HG02981 (cell line): ENCODE measurements around the gene NALCN.

ENCODE experiments used
- ATAC-seq: cut with Tn5 transposase; IDR thresholded peaks from one replicate; pipeline ENCODE4 v1.9.1; 2021; ENCODE audit warnings: mild to moderate bottlenecking, moderate library complexity; ENCODE audit not compliant: unreplicated experiment

NALCN gene

DNA sequence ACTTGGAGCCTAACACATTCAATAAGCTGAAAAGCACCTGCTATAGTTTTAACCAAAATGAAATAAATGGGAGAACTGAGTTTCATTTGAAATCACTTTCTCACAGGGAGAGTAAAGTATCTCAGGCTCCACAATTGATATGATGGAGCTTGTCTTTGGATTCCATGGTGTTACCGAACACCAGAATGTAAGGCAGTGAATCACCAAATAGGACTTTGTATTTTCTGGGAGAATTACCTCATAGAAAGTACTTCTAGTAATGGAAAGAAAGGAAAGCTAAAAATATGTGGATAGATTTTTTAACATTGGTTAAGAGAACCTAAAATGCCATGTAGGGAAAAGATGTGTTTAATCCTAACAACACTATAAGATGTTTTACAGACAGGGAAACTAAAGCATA lies 123.6 kb downstream of the NALCN start:
- no peak for ATAC-seq

DNA sequence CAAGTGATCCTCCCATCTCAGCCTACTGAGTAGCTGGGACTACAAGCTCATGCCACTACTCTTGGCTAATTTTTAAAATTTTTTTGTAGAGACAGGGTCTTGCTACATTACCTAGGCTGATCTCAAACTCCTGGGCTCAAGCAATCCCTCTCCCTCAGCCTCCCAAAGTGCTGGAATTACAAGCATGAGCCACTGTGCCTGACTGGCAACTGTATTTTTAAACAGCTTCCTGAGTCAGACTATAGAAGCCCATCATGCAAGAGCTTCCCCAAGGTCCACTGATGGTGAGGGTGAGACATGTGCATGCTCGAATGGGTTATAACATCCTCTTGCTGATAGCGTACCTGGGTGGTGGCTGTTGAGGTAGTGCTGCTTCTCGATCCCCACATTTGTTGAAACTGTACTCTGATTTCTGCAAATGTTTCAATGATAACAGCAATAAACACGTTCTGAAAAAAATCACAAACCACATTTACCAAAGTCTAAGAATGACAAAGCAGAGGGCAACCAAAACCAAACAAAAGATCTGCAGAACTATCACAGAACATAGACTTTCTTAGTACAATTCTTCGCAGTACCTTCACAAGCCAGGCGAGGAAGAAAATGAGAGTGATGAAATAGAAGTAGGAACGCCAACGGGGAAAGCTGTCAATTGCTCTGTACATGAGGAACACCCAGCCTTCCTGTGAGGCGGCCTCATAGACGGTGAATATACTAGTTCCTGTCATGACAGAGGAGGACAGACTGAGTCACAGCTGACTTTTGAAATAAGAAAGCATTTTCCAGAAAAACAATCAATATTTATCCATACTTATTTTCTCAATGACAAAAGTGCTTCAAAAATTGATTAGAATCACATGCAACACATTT lies 124.4 kb downstream of the NALCN start:
- no peak for ATAC-seq

DNA sequence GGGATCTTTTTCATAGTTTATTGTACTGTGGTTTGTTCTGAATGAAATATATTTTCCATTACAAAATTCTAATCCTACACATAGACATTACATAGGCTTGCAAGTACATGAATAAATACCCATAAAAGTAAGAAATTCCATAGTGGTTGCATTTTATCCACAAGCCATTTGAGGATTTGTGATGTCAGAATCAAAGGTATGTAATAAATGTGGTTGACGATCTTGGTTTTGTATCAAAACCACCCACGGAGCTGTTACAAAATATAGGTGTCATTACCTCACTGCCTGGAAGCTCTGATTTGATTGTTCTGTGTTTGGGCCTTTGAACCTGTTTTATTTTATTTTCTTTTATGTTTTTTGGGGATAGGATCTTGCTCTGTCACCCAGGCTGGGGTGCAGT lies 125.1 kb downstream of the NALCN start:
- ATAC-seq = no peak

DNA sequence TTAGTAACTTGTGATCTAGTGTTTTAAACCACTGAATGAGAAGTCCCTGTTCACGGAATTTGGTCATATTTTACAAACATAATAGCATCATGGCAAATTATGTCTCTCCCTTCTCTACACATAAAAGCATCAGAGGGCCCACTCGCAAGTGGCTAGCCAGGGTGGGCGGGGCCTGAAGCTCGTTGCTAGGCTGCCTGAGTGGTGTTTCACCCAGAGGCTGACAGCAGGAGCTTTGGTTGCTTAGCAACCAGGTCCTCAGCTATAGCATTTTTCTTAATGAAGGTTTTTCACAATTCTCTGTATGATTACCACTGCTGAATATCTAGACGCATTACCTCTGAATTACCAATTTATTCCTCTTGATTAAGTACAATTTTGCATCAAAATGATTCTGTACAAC lies 126.5 kb downstream of the NALCN start:
- no peak for ATAC-seq

DNA sequence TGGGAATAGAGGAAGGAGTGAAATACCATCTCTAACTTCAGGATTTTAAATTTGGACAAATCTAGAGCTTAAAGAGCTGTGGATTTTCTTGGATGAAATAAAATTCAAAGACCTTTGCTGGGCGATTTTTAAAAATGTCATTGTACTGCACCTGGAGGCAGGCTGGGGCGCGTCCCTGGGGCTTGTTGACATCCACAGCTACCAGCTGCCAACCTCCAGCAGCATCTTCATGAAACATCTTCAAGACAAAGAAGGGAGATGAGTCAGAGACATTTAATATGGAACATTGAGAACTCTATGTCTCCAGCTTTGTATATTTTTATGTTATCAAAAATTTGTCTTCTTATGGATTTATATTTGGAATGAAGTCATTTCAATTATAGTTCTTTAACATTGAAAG lies 132.5 kb downstream of the NALCN start:
- no peak for ATAC-seq

DNA sequence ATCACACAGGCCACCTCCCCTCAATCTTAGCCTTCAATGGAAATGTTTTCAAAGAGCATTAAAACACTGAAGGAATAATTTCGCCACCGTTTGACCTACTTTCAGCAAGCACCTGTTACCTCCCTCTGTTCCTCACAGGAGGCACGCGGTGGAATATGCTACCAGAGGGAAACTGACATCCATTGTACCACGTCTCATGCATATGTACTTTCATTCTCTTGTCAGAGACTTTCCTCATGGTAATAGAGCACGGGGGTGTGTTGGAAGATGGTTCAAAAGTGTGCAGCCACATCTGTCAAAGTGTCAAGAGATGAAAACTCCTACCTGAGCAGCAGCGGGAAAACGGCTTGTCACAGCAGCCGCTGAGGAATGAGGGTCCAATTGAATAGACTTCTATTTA lies 143.4 kb downstream of the NALCN start:
- no peak for ATAC-seq

DNA sequence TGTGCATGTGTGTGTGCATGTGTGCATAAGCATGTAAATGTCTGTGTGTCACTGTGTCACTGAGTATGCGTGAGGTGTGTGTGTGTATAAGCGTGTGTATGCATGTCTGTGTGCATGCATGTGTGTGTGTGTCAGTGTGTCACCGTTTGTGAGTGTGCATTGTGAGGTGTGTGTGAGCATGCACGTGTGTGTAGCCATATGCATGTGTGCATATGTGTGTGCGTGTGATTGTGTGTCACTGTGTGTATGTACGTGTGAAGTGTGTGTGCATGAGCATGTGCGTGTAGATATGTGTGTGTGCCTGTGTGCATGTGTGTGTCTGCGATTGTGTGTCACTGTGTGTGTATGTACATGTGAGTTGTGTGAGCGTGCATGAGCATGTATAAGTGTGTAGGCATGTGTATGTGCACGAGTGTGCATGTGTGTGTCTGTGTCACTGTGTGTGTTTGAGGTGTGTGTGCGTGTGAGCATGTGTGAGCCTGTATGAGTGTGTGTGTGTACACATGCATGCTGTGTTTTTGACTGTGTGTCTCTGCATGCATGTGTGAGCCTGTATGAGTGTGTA lies 144.5 kb downstream of the NALCN start:
- ATAC-seq = no peak

DNA sequence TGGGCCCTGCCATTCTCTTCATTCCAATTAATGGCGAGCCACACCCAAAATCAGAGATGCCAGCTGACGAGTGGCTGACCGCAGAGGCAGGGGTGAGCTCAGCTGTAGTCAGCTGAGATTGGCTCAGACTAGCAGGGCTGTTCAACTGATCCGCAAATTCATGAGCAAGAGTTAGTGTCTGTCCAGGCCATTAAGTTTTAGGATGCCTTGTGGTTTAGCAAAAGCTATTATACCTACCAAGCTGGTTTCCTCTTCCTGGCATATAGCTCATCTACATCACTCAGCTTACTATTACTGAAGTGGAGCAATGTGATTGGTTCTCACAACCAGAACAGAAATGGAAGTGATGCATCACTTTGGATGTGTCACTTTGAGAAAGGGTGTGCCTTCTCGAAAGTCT lies 148.7 kb downstream of the NALCN start:
- no peak for ATAC-seq

DNA sequence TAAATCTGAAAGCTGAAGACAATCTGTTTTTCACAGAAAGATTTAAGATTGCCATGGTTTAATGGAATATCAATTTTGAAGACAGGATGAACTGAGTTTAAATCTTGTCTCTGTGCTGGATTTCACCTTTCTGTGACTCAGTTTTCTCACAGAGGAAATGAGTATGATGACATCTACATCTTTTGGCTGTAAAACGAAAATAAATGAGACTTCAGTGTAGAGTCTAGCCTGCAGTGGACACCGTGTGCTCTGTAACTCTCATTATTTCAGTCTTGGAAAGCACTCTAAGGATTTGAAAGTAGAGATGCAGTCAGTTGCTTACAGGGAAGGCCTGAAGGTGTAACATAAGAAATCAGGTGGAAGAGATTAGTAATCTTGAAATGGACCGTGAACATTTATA lies 150.4 kb downstream of the NALCN start:
- no peak for ATAC-seq

DNA sequence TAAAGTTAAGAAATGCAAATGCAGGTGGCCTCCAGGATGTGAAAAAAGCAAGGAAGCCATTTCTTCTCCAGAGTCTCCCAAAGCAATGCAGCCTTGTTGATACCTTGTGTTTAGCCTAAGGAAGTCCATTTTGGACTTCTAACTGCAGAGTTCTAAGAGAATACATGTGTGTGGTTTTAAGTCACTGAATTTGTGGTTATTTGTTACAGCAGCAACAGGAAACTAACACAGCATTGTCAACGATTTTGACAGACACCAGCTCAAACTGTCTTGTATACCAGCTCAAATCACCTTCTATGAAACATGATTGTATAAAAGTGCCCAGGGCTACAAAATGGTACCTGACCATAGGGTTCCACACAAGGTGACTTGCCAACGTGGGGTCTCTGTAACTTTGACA lies 151.4 kb downstream of the NALCN start:
- ATAC-seq = no peak

DNA sequence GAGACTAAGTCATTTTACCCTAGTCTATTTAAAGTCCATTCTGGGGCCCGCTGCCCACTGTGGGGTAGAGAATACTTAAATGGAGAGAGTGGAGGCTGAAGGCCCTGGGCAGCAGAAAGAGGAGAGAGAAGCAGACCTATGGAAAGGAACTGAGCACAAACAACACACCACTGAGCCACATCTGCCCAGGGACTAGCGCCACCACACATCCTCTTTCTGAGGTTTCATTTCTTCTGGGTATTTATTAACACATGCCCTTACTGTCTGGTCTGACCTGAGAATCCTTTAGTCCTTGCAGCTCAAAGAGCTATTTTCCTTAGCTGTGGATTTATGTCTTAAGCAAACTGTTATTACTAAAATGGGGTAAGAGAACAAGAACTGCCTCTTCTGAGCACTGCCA lies 154.0 kb downstream of the NALCN start:
- peak; percentile 74 for ATAC-seq

DNA sequence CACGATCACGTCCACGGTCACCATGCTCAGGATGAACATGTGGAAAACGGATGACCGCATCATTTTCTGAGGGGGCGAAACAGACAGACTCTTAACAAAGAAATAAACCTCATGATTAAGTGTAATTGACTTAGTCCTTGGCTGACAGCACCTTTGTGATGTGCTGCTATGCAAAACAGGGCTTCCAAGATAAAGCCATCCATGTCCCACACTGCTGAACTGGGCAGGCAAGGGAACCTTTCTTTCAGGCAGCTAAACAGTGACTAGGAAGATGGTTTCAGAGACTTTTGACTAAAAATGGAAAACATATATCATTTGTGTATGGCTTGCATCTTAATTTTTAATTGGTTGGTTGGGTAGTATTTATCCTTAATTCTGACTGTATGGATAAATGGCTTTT lies 157.8 kb downstream of the NALCN start:
- ATAC-seq = no peak

DNA sequence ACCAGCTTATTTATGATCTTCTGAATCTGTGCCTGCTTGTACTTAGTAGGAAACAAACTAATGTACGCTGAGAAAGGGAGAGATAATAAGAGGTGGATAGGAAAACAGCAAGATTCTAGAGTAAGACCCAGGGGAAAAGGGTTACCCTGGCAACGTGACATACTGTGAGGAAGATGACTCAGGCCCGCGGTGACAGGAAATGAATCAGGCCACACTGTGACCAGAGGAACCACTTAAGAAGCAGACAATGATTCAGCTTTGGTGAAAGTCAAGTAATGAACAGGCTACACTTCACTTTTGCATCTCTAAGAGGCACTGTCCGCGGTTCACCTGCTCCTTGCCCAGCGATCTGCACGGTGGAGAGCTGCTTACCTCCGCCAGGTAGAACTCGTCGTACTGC lies 158.2 kb downstream of the NALCN start:
- ATAC-seq = peak; percentile 96

DNA sequence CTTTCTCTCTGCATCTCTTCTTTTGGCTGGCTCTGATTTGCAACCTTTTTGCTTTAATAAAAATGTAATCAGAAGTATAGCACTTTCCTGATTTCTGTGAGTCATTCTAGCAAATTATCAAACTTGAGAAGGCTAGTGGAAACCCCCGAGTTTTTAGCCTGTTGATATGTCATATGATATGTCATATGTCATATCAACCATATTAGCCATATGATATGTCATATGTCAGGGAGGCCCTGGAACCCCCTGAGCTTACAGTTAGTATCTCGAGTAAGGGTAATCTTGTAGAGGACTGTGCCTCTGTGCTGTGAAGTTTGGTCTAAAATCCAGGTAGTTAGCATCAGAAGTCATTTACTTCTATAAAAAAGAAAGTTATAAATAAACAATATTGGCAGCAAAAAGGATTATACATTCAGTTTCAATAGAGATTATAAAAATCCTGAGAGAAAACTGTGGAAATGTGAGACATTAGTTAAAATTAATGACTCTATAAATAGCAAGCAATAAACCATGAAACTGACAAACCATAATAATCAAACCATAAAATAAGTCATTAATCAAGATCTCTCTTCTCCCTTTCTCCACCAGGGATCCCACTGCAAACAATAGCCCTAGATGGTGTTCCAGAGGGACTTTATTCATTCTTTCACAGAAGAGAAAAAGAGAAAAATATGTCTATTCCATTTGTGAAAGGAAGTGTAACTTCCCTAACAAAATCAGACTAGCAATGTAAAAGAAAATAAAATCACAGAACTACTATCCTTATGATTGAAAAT lies 167.4 kb downstream of the NALCN start:
- no peak for ATAC-seq

DNA sequence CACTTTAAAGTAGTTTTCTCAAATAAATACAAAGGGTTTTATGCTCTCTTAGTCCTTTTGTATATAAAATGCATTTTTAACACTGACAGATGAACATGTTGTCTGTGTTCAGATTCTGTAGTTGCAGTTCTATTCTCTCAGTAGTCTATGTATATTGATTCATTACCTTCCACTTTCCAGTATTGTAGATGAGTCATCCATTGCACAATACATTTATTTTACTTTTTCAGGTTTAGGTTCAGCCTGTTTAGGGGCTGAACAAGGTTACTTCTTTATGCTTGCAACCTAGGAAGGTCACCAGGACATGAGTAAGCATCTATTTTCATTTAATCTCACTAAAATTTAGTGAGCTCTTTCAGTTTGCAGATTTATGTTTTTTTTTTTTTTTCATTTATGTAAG lies 173.6 kb downstream of the NALCN start:
- no peak for ATAC-seq

DNA sequence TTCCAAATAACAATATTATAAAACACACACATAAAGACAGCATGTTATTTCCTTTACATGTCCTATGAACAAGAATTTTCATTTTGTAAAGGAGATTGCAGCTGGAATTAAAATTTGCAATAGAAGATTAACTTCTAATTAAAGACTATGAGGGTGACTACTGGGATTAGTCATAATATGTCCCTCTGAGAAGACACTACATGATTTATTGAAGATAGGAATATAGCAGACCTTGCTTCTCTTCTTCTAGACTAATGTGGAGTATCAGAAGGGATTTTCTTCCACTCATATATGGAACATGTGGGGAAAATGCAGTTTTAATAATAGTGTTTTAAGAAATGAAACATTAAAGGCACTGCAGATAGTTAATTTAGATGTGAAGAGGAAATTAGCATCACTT lies 177.8 kb downstream of the NALCN start:
- ATAC-seq = no peak

DNA sequence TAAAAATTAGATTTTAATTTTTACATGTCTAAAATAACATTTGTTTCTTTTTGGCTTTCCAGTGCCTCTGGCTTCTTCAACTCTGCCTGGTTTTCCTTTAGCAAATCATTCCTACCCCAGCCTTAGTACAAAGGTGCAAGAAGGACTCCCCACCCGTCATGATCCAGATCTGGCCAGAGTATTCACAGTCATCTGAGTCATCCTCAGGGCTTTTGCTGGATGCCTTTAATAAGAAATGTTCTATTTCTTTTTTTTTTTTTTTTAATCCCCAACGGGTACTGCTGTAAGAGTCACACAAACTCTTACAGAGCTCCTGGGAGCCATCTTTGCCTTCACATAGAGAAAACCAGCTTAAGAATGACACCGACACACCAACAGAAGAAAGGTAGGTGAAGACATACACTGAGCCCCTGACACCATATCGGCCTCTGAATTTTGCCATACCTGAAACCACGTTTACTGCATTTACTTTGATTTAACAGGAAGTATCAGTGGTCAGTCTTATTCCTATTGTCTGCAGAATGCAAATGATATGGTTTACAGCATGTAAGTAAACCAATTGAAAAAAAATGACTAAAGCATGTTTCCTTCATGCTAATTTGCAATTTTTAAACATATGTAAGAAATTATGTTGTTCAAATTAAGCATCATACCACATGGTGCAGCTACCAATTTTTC lies 184.4 kb downstream of the NALCN start:
- no peak for ATAC-seq

DNA sequence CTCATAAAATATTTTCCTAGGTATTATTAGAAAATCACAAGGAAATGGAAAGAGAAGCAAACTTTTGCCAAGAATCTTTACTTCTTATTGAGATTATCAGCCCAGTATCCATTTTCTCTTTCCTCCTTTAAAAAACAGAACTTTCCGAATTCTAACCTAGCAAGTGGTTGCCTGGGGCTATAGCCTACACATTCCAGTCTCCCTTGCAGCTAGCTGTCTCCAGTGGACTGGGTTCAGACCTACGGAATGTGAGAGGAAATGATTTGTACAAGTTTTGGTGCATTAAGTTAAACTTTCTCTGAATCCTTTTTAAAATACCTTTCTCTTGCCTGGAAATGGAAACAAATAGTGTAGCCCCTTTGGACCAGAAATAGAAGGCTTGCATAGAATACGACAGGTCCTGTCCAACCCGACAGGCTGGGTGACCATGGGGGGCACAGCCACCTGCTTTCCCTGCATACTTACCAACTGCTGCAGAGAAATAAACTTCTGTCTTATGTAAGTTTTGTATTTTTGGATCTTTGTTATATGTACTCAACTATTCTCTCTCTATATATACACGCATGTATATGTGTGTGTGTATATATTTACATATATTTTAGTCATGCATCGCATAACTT lies 185.9 kb downstream of the NALCN start:
- no peak for ATAC-seq

DNA sequence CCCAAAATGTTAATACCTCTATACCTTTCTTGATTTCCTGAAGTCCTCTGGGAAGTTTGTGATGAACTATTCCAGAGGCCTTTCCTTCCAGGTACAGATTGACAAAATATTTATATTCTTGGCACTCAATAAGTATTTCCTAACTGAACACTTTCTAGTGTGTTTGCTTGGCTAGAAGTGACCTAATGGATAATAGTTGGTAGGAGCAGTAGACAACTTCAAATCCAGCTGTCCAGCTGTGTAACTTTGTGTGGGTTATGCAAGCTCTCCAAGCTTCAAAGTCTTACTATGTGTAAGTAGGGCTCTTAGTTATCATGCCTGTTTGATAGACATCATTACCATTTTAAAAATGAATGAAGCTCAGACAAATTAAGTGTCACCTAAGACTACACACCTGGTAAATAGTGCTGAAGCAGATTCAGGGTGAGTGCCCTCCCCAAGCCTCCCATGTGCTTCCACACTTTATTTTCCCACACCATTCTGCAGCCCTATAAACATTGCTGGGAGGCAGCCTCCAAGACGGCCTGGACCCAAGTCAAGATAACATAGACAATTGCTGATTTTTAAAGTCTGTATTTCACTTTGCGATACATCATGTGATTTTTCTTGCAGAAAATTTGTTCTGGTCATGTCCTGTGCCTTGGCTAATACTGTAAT lies 196.6 kb downstream of the NALCN start:
- ATAC-seq = no peak

DNA sequence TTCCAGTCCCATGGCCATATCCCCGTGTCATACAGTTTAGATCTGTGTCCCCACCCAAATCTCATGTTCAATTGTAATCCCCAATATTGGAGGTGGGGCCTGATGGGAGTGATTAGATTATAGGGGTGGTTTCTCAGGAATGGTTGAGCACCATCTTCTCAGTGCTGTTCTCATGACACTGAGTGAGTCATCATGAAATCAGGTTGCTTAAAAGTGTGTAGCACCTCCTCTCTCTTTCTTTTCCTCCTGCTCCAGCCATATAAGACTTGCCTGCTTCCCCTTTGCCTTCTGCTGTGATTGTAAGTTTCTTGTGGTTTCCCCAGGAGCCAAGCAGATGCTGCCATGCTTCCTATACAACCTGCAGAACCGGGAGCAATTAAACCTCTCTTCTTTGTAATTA lies 197.8 kb downstream of the NALCN start:
- ATAC-seq = no peak

DNA sequence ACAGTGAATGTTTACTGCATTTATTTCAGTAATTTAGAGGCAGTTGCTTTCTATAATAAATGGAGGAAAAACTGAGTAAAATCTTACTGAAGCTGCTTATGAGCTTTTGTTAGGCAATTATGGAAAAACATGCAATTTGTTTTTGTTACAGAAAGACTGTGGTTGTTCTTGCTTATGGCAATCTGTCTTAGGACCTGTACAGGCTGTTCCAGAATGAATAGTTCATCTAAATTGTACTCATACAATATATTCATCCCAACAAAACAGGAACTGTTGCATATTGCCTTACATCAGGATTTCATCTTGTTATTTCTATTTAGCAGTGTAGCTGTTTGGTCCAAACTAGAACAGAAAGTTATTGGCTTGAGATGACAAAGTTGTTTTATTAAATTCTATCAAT lies 199.2 kb downstream of the NALCN start:
- ATAC-seq = no peak
